ENCODE data around the gene ATG3. TPM values are rescaled to one million over a fixed set of nuclear protein-coding genes. Genes with fewer than 3 reads are reported as not detected.

The ATG3 gene
- total and polyA plus RNA-seq, 9 of the 15 experiments (the other 6 are each of a cell fraction or from before 2014, with no cell fraction given) = 48.7 to 107 (median 64.7) TPM

GRCh38 chr3:112531358-112531781, 30.4 kb downstream of the ATG3 start:
- no peaks in the 10 kb centered on the region for H3K9me1 ChIP-seq (ENCODE audit: control insufficient read depth, insufficient read depth, low read length)
- no peak overlapping the region for H3K9ac ChIP-seq (ENCODE audit: insufficient read depth in 1 of 2, low read depth in 2 of 2, low read length in 2 of 2)
- in situ Hi-C loops (cut with MboI) = no loop called here
- H3K36me3 ChIP-seq (ENCODE audit: control insufficient read depth, insufficient read depth, low read length) = peaks cover 50% of the 10 kb centered on the region
- no peaks in the 10 kb centered on the region for H4K20me1 ChIP-seq (replicated peaks; ENCODE audit: control insufficient read depth, insufficient read depth, low read length)
- ATAC-seq = no peak
- no peaks in the 10 kb centered on the region for H3K27me3 ChIP-seq (ENCODE audit: control insufficient read depth in 2 of 2, insufficient read depth in 2 of 2, low read length in 2 of 2)
- no peaks in the 10 kb centered on the region for H3K9me3 ChIP-seq (replicated peaks; ENCODE audit: control insufficient read depth, insufficient read depth, low read depth, low read length)
- peak; percentile 7 to 17 (median 10) for DNase-seq (ENCODE audit: extremely low read depth in 1 of 4, low spot score in 3 of 4)
- no peak overlapping the region for H3K4me2 ChIP-seq (ENCODE audit: insufficient read depth, low read length)
- no TSS peak for BruUV-seq (replicated peaks)
- H2AFZ ChIP-seq (ENCODE audit: low read depth, low read length) = no peak overlapping the region
- ChIA-PET POLR2A (no interaction called here), CTCF (ENCODE audit: low intra/inter-chr PET ratio) (no interaction called here)
- H3K27ac ChIP-seq (ENCODE audit: extremely low read depth, low read depth, low read length) = no peak overlapping the region
- no peaks in the 10 kb centered on the region for H3K79me2 ChIP-seq (ENCODE audit: control insufficient read depth, insufficient read depth, low read length)
- WGBS (ENCODE audit: insufficient coverage, low coverage, missing lambda C conversion rate) = 8% methylated on average over 1 of the region's 1 CpG
- no peak for FAIRE-seq
- H3K4me1 ChIP-seq (replicated peaks in 1 of 2; ENCODE audit: control insufficient read depth in 2 of 2, insufficient read depth in 2 of 2, low read length in 2 of 2) = no peaks in the 10 kb centered on the region
- no peak overlapping the region for H3K4me3 ChIP-seq
- intact Hi-C loops (cut with micrococcal nuclease) = no loop called here
- TF ChIP-seq TCFL5 (CRISPR knock-in tag; conservative IDR thresholded peaks at IDR 0.05) = no peak
- TF ChIP-seq C11orf30 (IDR thresholded peaks at IDR 0.05; ENCODE audit: low read depth) = peak; percentile 84
- TF ChIP-seq, protein P1, sequence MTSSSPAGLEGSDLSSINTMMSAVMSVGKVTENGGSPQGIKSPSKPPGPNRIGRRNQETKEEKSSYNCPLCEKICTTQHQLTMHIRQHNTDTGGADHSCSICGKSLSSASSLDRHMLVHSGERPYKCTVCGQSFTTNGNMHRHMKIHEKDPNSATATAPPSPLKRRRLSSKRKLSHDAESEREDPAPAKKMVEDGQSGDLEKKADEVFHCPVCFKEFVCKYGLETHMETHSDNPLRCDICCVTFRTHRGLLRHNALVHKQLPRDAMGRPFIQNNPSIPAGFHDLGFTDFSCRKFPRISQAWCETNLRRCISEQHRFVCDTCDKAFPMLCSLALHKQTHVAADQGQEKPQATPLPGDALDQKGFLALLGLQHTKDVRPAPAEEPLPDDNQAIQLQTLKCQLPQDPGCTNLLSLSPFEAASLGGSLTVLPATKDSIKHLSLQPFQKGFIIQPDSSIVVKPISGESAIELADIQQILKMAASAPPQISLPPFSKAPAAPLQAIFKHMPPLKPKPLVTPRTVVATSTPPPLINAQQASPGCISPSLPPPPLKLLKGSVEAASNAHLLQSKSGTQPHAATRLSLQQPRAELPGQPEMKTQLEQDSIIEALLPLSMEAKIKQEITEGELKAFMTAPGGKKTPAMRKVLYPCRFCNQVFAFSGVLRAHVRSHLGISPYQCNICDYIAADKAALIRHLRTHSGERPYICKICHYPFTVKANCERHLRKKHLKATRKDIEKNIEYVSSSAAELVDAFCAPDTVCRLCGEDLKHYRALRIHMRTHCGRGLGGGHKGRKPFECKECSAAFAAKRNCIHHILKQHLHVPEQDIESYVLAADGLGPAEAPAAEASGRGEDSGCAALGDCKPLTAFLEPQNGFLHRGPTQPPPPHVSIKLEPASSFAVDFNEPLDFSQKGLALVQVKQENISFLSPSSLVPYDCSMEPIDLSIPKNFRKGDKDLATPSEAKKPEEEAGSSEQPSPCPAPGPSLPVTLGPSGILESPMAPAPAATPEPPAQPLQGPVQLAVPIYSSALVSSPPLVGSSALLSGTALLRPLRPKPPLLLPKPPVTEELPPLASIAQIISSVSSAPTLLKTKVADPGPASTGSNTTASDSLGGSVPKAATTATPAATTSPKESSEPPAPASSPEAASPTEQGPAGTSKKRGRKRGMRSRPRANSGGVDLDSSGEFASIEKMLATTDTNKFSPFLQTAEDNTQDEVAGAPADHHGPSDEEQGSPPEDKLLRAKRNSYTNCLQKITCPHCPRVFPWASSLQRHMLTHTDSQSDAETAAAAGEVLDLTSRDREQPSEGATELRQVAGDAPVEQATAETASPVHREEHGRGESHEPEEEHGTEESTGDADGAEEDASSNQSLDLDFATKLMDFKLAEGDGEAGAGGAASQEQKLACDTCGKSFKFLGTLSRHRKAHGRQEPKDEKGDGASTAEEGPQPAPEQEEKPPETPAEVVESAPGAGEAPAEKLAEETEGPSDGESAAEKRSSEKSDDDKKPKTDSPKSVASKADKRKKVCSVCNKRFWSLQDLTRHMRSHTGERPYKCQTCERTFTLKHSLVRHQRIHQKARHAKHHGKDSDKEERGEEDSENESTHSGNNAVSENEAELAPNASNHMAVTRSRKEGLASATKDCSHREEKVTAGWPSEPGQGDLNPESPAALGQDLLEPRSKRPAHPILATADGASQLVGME (CRISPR knock-in tag; IDR thresholded peaks at IDR 0.05) = no peak
- TF ChIP-seq MAFG (tag; conservative IDR thresholded peaks at IDR 0.05) = peak; percentile 70
- TF ChIP-seq RERE (CRISPR knock-in tag; IDR thresholded peaks at IDR 0.05; ENCODE audit: borderline replicate concordance) = no peak
- TF ChIP-seq MAFK (IDR thresholded peaks at IDR 0.05; ENCODE audit: low read length) = peak; percentile 63; the same call in 1 of the 2 replicates
- TF ChIP-seq ZNF583 (CRISPR knock-in tag; IDR thresholded peaks at IDR 0.05) = no peak
- TF ChIP-seq GMEB1 (CRISPR knock-in tag; IDR thresholded peaks at IDR 0.05) = no peak
